NCI-H2196 (cell line): ENCODE results near the gene CTDSP2.
A peak's percentile ranks its signal among the peaks of the same experiment; 100 is the strongest.
"Not testable (repeated sequence)": the region's sequence is repeated elsewhere in the genome, so short reads cannot be mapped to it uniquely, and the experiment has no call there.

Experiments used
- DNase-seq: peaks from one replicate; lab custom pipeline; 2025; ENCODE audit not compliant: unreplicated experiment; lab: John Stamatoyannopoulos, UW

The CTDSP2 gene

DNA sequence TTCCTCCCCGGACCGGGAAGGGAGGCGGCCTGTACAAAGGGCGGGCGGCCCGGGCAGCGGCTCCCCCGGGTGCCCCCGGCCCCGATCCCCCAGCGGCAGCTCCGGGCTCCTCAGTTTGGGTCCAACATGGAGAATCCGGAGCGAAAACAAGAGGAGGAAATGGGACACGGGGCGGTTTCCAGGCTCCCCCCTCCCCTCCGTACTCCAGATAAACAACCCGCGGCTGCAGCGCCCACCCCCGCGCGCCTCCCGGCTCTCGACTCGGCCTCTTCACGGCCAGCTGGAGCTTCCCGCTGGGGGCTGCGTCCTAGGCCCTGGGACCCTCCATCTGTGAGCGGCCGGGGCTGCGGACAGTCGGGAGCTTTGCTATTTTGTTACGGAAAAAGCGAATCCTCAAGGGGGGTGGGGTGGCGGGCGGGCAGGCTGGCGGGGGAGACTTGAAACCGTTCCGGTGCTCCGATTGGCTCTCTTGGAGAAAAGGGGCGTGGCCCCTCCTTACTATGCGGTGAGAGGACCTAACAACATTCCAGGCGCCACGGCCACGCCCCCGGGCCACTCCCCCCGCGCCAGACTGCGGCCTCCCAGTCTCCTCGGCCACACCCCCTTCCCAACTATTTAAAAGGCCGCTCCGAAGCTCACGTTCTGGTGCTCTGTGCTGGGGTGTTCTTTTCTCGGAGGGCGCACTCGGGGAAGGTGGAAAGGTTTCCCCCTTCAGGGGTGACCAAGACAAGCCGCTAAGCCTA is at the start of gene CTDSP2:
Gene CTDSP2 (minus strand): TSS at position 153 of the 743 bp plus-strand sequence. CDS start 294 bp downstream, outside the sequence.
- peak; percentile 97 for DNase-seq

GRCh38 chr12:57896115-57896433 is 49.5 kb upstream of the CTDSP2 start:
- no peak for DNase-seq

DNA sequence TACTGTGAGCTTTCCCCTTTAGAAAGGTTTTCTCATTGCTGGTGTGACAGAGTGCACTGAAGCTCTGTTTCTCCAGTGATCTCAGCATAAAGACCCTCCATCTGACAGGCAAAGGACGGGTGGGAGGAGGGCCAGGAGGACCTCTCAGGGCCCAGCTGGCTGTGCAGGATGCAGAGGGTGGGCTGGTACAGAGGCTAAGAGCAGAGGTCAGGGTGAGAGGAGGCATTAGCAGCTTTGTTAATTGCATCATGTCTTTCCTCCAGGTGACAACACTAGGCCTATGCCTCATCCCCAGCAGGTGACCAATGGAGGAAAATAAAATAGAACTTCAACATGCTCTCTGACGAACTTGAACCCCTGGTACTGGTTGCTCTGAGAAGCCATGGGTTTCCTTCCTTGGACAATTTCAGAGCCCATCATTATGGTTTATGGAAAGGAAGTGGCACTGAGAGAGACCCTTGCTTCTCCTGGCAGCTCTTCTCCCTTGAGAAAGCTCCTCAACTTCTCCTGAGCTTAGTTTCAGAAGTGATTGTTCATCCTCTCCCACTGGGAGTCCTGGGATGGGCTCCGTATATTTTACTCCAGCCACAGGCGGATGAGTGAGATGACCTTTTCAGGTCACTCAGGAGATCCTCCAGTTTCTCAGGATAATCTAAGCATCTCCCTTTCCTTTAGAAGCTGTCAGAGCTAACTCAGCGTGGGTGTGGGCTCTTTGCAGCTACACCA is 49.0 kb upstream of the CTDSP2 start:
- no peak for DNase-seq

GRCh38 chr12:57894399-57895292 is 48.1 kb upstream of the CTDSP2 start:
- peak; percentile 75 for DNase-seq

GRCh38 chr12:57893431-57894353 is 47.2 kb upstream of the CTDSP2 start:
- DNase-seq = peak; percentile 8

DNA sequence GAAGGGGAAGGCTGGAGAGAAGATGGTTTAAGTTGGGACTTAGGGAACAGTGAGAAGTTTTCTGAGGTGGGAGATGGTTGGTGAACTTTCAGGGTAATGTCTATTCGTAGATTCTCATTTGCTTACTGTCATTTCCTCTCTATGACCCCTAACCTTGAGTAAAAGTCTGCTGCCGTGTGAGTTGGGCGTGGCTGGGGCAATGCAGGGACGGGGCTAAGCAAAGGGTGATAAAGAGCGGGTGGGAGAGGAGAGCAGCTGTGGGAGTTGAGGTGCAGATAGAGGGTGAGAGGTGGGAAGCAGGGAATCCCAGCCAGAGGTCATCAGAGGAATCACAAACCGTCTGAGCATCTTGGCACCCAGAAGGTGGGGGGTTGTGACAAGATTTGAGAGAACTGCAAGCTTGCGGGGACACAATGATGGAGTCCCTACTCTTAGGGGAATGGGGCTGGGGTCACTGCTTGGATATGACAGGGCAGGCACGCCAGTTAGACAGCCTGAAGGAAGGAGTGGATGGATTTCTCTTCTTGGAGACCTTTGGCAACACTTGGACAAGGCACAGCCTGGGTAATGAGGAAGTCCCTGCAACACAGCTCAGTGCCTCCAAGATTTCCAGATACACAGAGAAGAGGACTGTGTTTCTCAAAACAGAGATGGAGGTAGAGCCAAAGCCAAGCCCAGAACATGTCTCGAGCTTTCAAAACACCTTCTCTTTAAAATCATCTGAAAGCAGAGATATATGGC is 45.9 kb upstream of the CTDSP2 start:
- no peak for DNase-seq

DNA sequence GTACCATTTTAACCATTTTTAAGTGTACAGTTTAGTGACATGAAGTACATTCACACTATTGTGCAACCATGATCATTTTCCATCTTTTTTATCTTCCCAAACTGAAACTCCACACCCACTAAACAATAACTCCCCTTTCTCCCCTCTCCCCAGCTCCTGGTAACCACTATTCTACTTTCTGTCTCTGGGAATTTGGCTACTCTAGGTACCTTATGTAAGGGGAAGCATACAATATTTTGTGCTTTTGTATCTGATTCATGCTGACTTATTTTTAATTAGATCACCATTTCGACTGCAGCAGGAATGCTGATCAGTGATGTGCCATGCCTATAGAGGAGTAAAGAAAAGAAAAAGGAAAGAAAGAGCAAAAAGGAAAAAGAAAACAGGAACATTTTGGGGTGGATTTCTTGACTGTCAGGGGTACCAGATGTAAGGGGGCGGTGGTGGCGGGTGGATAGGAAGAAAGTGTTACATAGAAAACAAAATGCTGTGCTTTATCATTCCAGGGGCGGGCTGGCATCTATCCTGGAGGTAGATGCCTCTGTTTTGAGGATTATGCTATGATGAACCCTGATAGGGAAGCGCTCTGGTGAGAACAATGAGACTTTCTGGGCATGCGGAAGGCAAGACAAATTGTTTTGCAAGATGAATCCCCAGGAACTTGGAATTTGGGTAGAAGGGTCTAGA is 45.2 kb upstream of the CTDSP2 start:
- no peak for DNase-seq

DNA sequence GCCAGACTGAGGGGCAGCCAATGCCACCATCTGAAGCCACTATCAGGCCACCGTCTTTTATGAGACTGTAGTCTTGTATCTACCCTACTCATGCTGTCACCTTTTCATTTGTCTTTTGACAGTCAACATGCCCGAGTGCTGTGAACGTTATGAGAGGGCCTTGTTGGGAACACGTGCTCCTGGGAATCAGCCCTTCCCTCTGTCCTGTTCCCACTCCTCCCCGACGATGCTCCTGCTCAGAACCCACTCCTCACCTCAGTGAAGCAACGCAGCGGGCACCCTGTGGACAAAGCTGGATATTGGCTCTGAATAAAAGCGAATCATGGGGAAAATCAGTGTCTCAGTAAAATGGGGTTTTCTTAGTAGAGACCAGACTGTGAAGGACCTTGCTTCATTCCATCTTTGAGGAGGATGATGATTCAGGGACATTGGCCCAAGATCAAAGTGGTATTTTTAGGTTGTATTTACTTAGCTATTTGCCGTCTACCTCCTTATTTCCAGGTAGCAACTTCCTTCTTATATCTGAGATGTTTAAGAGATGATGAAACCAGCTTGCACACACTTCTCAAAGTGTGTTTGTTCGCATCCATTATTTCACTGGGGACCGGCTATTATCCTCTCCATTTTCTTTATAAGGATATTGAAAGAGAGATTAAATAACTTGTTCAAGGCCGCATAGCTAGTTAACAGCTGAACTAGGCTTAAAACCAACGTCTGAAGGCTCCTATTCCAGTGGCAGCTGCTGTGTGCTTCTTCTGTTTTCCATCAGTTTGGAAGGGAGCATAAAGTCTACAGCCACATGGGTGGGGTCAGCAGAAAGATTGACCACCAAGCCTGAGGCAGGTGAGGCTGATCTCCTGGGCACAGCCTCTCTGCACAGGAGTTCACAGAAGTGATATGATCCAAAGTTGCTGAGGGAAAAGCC is 43.9 kb upstream of the CTDSP2 start:
- peak; percentile 40 for DNase-seq

GRCh38 chr12:57889500-57889989 is 43.0 kb upstream of the CTDSP2 start:
- peak; percentile 65 for DNase-seq

GRCh38 chr12:57888409-57889157 is 42.1 kb upstream of the CTDSP2 start:
- peak; percentile 76 for DNase-seq

DNA sequence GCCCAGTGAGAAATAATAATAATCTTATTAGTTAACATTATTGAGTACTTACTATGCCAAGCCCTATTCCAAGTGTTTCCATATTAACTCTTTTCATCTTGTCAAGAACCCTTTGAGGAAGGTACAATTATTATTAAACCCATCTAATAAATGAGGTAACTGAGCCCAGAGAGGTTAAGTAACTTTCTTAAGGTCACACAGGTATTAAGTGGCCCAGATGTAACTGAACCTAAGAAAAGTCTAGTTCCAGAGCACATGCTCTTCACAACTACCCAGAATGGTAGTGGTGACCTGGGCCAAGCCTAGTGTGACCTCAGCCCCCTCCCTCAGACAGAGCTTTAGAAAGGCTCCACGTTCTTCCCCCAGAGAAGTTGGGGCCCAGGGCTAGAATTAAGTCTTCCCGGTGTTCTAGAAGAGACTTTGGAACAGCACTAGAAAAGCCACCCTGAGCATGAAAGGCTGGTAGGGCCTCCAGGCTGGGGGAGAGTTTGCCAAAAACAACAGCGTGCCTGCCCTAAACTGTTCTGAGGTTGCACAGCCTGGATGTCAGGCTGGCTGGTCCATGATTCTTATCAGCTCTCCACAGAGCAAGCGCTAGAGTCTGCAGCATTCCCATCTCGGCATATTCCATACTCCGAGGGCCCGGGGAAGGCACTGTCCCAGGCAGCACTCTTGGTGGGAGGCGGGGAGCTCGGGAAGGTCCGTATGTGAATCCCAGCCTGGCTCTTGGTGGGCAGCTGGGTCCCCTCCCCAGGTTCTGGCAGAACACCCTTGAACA is 41.3 kb upstream of the CTDSP2 start:
- DNase-seq = peak; percentile 52

GRCh38 chr12:57886964-57887363 is 40.4 kb upstream of the CTDSP2 start:
- not testable (repeated sequence) for DNase-seq

DNA sequence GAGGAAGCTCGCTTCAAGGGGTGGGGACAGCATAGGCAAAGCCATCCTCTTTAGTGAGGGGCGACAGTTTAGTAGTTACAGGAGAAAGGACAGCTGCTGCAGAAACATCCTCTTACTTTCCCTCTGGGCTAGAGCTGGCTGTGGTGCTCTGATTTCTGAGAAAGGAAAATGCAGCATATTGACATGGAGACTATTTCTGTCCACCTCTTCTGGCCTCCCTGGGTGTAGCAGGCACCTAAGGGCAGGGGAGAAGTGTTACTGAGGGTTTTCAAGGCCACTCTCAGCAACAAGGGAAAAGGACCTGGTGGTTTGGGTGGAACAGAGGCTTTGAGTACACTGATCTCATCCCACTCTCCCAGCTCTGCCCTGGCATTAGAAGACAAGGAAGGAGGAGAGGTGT is 40.0 kb upstream of the CTDSP2 start:
- DNase-seq = no peak

- no peak for DNase-seq
Observed at GRCh38 chr12:57885207-57885606, 38.7 kb upstream of the CTDSP2 start.

GRCh38 chr12:57883700-57884099 is 37.2 kb upstream of the CTDSP2 start:
- DNase-seq = no peak

- no peak for DNase-seq
Observed at GRCh38 chr12:57883057-57883456, 36.5 kb upstream of the CTDSP2 start.

GRCh38 chr12:57882575-57882974 is 36.0 kb upstream of the CTDSP2 start:
- no peak for DNase-seq
